Measurements from ENCODE around the gene CCDC148.

DNA sequence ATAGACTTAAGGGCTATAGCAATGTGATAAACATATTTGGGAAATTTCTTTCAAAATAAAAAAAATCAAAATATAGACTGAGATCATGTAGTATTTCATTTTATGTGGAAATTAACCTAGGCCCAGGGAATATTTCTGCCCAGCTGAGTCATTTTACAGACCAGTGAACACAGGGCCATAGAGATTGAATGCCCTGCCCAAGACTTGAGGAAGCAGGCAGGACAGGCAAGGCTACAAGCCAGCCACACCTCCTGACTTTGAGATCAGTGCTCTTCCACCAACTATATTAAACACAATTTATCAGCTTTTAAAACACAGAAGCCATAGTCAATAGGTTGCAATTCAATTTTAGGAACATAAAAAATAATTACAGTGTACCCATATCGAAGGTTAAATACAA is 12.9 kb downstream of the CCDC148 start:
- no peak for TF ChIP-seq POLR2A (IDR thresholded peaks at IDR 0.05)
- TF ChIP-seq, protein P1, sequence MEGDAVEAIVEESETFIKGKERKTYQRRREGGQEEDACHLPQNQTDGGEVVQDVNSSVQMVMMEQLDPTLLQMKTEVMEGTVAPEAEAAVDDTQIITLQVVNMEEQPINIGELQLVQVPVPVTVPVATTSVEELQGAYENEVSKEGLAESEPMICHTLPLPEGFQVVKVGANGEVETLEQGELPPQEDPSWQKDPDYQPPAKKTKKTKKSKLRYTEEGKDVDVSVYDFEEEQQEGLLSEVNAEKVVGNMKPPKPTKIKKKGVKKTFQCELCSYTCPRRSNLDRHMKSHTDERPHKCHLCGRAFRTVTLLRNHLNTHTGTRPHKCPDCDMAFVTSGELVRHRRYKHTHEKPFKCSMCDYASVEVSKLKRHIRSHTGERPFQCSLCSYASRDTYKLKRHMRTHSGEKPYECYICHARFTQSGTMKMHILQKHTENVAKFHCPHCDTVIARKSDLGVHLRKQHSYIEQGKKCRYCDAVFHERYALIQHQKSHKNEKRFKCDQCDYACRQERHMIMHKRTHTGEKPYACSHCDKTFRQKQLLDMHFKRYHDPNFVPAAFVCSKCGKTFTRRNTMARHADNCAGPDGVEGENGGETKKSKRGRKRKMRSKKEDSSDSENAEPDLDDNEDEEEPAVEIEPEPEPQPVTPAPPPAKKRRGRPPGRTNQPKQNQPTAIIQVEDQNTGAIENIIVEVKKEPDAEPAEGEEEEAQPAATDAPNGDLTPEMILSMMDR (IDR thresholded peaks at IDR 0.05): no peak

Measured in Peyer's patch (tissue), 4 donors.